Uterus (tissue), 4 donors: Measurements from ENCODE around the gene CRISPLD2. TPM values are rescaled to one million over a fixed set of nuclear protein-coding genes. Genes with fewer than 3 reads are reported as not detected.

Source experiments
- DNase-seq, 2 donors: peaks; one replicate each; pipeline ENCODE4 v3.0.0-alpha.2; 2019 to 2020
- H3K27ac ChIP-seq, 2 donors: fragments of 200-600 bp; sonication (generic); 1 replicate in 1 of 2; 2 replicates in 1 of 2; pipeline ENCODE4 v1.5.1; 2016 to 2018
- H3K27me3 ChIP-seq, 2 donors: fragments of 200-600 bp; sonication (generic); one replicate each; pipeline ENCODE4 v1.5.1; 2018 to 2019; ENCODE audit warnings: control low read depth in 1 of 2
- H3K36me3 ChIP-seq, 2 donors: fragments of 200-600 bp; sonication (generic); one replicate each; pipeline ENCODE4 v1.5.1; 2019; ENCODE audit warnings: control low read depth in 1 of 2
- H3K4me1 ChIP-seq, 2 donors: fragments of 200-600 bp; sonication (generic); one replicate each; pipeline ENCODE4 v1.5.1; 2018 to 2019; ENCODE audit warnings: control low read depth in 1 of 2
- H3K4me3 ChIP-seq, 2 donors: fragments of 200-600 bp; sonication (generic); 1 replicate in 1 of 2; 2 replicates in 1 of 2; pipeline ENCODE4 v1.5.1; 2018 to 2019; ENCODE audit warnings: mild to moderate bottlenecking in 1 of 2
- H3K9me3 ChIP-seq, 2 donors: fragments of 200-600 bp; sonication (generic); one replicate each; pipeline ENCODE4 v1.5.1; 2019; ENCODE audit warnings: control low read depth in 1 of 2
- CTCF ChIP-seq, 4 experiments: fragments of 200-600 bp in 2 of 4; fragments of 450-650 bp in 2 of 4; sonication (generic) in 2 of 4; IDR thresholded peaks; one replicate each; pipeline ENCODE4 v1.5.1; 2016 to 2019; ENCODE audit warnings: antibody characterized with exemption in 4 of 4, mild to moderate bottlenecking in 2 of 4, moderate library complexity in 1 of 4
- POLR2A ChIP-seq, 2 donors: fragments of 450-650 bp; IDR thresholded peaks; one replicate each; pipeline ENCODE4 v1.6.1; 2016; ENCODE audit warnings: antibody characterized with exemption in 2 of 2, mild to moderate bottlenecking in 1 of 2, moderate library complexity in 1 of 2
- intact Hi-C: fragments of 100-400 bp; cut with DNase I; formaldehyde crosslinking; loops from one replicate; pipeline ENCODE4 v1.15.1; 2023; ENCODE audit warnings: low total_unique reads
- total RNA-seq, 4 donors: library from RNA; depleted of rRNA in 3 of 4; stranded (reverse); fragments of >200 nt in 3 of 4; gene quantifications; one replicate each; pipeline versions ENCODE4 v1.1.0 to v1.2.4, GENCODE V29; 2014 to 2023
- donor health status: DM: yes; HTN: yes; CAD: no.

The CRISPLD2 gene
- total RNA-seq, 4 donors from 2014 or later, result 108 to 441 (median 190) TPM

- intact Hi-C loops, result no loop called here
- Histone ChIP-seq H3K27me3 (no peaks in the 10 kb centered on the region), H3K36me3 (no peaks in the 10 kb centered on the region), H3K4me3 (no peak overlapping the region), H3K27ac (no peak overlapping the region), H3K9me3 (no peaks in the 10 kb centered on the region), H3K4me1 (no peaks in the 10 kb centered on the region)
- TF ChIP-seq POLR2A (IDR thresholded peaks at IDR 0.05) (no peak), CTCF (IDR thresholded peaks at IDR 0.05) (no peak)
- no peak for DNase-seq
Measured at GRCh38 chr16:84815462-84815861, 4.3 kb upstream of the CRISPLD2 start.

GRCh38 chr16:84816023-84816422 is 3.8 kb upstream of the CRISPLD2 start:
- H3K4me1 ChIP-seq, result no peaks in the 10 kb centered on the region
- no peaks in the 10 kb centered on the region for H3K36me3 ChIP-seq
- intact Hi-C loops, result no loop called here
- no peak overlapping the region for H3K27ac ChIP-seq
- no peaks in the 10 kb centered on the region for H3K9me3 ChIP-seq
- DNase-seq, result no peak
- no peak overlapping the region for H3K4me3 ChIP-seq
- no peak for TF ChIP-seq CTCF (IDR thresholded peaks at IDR 0.05)
- no peak for TF ChIP-seq POLR2A (IDR thresholded peaks at IDR 0.05)
- H3K27me3 ChIP-seq, result no peaks in the 10 kb centered on the region

GRCh38 chr16:84816485-84816884 is 3.3 kb upstream of the CRISPLD2 start:
- DNase-seq, result no peak
- TF ChIP-seq POLR2A (IDR thresholded peaks at IDR 0.05) (no peak), CTCF (IDR thresholded peaks at IDR 0.05) (no peak)

GRCh38 chr16:84817206-84817605 is 2.6 kb upstream of the CRISPLD2 start:
- DNase-seq, result no peak
- no peak for TF ChIP-seq CTCF (IDR thresholded peaks at IDR 0.05)
- no peak for TF ChIP-seq POLR2A (IDR thresholded peaks at IDR 0.05)
- intact Hi-C loops, result no loop called here
- Histone ChIP-seq H3K27ac (no peak overlapping the region), H3K27me3 (no peaks in the 10 kb centered on the region), H3K4me3 (no peak overlapping the region), H3K4me1 (no peaks in the 10 kb centered on the region), H3K36me3 (no peaks in the 10 kb centered on the region), H3K9me3 (no peaks in the 10 kb centered on the region)

More at GRCh38 chr16:84816485-84816884, 3.3 kb upstream of the CRISPLD2 start:
- no peaks in the 10 kb centered on the region for H3K27me3 ChIP-seq
- intact Hi-C loops, result no loop called here
- no peak overlapping the region for H3K4me3 ChIP-seq
- no peak overlapping the region for H3K27ac ChIP-seq
- H3K4me1 ChIP-seq, result no peaks in the 10 kb centered on the region
- no peaks in the 10 kb centered on the region for H3K9me3 ChIP-seq
- H3K36me3 ChIP-seq, result no peaks in the 10 kb centered on the region

- intact Hi-C loops, result no loop called here
- no peak overlapping the region for H3K4me3 ChIP-seq
- TF ChIP-seq POLR2A (IDR thresholded peaks at IDR 0.05) (no peak), CTCF (IDR thresholded peaks at IDR 0.05) (no peak)
- no peaks in the 10 kb centered on the region for H3K27me3 ChIP-seq
- DNase-seq, result no peak
- H3K27ac ChIP-seq, result no peak overlapping the region
- no peaks in the 10 kb centered on the region for H3K36me3 ChIP-seq
- H3K9me3 ChIP-seq, result no peaks in the 10 kb centered on the region
- H3K4me1 ChIP-seq, result no peaks in the 10 kb centered on the region
Measured at GRCh38 chr16:84817613-84818012, 2.2 kb upstream of the CRISPLD2 start.
